Measurements from ENCODE around the gene ZNF723.
"Not testable (repeated sequence)": the region's sequence is repeated elsewhere in the genome, so short reads cannot be mapped to it uniquely, and the experiment has no call there.

ZNF723 gene

DNA sequence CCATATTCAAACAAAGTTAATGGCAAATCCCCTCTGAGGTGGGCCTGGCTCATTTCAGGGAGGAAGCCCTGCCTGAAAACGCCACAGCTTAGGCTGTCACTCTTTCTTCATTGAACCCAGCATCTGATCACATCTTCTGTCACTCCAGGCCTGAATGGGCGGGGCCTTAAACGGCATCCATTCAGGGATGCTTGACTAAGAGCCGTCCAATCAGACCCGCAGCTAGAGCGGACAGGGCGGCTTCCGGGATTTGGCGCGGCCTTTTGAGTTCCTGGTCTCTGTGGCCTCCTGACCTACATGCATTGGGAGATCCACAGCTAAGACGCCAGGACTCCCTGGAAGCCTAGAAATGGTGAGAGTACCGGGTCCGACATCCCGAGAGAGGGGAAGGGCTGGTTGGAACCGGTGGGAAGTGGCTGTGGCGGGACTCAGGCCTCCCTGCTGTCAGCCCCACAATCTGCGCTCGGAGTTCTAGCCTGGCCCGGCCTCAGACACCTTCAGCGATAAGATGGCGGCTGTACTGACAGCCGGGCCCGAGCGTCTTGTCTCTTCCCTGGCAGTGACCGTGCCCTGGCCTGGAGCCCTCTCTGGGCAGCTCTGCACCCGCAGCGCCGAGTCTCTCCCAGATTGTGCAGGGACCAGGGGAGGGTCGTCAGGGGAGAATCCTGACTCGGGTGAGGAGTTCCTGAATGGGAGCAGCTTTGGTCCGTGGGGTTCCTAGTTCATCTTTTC is at the start of gene ZNF723:
Gene ZNF723, plus strand, starts transcription at position 261 of the 732 bp plus-strand sequence. Its CDS starts 89 bp downstream, at position 350.
- no peak for DNase-seq (ENCODE audit: low spot score)
- TF ChIP-seq, protein P1, sequence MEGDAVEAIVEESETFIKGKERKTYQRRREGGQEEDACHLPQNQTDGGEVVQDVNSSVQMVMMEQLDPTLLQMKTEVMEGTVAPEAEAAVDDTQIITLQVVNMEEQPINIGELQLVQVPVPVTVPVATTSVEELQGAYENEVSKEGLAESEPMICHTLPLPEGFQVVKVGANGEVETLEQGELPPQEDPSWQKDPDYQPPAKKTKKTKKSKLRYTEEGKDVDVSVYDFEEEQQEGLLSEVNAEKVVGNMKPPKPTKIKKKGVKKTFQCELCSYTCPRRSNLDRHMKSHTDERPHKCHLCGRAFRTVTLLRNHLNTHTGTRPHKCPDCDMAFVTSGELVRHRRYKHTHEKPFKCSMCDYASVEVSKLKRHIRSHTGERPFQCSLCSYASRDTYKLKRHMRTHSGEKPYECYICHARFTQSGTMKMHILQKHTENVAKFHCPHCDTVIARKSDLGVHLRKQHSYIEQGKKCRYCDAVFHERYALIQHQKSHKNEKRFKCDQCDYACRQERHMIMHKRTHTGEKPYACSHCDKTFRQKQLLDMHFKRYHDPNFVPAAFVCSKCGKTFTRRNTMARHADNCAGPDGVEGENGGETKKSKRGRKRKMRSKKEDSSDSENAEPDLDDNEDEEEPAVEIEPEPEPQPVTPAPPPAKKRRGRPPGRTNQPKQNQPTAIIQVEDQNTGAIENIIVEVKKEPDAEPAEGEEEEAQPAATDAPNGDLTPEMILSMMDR (IDR thresholded peaks at IDR 0.05; ENCODE audit: extremely low read depth, missing control alignments), result no peak

DNA sequence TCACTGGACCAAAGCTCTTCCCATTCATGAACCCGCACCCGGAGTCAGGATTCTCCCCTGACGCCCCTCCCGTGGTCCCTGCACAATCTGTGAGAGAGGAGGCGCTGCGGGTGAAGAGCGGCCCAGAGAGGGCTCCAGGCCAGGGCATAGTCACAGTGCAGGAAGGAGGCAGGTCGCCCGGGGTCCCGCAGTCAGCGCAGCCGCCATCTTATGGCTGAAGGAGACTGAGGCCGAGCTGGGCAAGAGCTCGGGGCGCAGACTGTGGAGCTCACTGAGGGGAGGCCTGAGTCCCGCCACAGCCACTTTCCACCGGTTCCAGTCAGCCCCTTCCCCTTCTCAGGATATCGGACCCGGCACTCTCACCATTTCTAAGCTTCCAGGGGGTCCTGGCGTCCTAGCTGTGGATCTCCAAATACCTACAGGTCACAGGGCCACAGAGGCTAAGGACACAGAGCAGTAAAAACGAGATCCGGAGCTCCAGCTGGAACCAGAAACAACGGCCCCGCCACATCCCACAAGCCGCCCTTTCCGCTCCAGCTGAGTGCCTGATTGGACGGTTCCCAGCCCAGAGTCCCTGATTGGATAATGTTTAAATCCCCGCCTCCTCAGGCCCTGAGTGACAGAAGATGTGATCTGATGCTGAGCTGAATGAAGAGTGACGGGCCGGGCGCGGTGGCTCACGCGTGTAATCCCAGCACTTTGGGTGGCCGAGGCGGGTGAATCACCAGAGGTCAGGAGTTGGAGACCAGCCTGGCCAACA is 48.3 kb upstream of the ZNF723 start, which contains the start of gene ZNF99:
Gene ZNF99, minus strand, starts transcription at position 501 of the 760 bp plus-strand sequence. Its CDS starts 135 bp downstream, at position 366.
- TF ChIP-seq, protein P1 (IDR thresholded peaks at IDR 0.05; ENCODE audit: extremely low read depth, missing control alignments), result no peak
- no peak for DNase-seq (ENCODE audit: low spot score)

- DNase-seq (ENCODE audit: low spot score), result not testable (repeated sequence)
Observed at GRCh38 chr19:22792863-22793262, 39.2 kb upstream of the ZNF723 start.

GRCh38 chr19:22797040-22797439 is 35.1 kb upstream of the ZNF723 start:
- DNase-seq (ENCODE audit: low spot score), result no peak
- TF ChIP-seq, protein P1 (IDR thresholded peaks at IDR 0.05; ENCODE audit: extremely low read depth, missing control alignments), result no peak

GRCh38 chr19:22806418-22806817 is 25.7 kb upstream of the ZNF723 start:
- no peak for DNase-seq (ENCODE audit: low spot score)
- TF ChIP-seq, protein P1 (IDR thresholded peaks at IDR 0.05; ENCODE audit: extremely low read depth, missing control alignments), result no peak

- TF ChIP-seq, protein P1 (IDR thresholded peaks at IDR 0.05; ENCODE audit: extremely low read depth, missing control alignments), result no peak
- DNase-seq (ENCODE audit: low spot score), result no peak
Observed at GRCh38 chr19:22807061-22807835, 24.8 kb upstream of the ZNF723 start.

- no peak for DNase-seq (ENCODE audit: low spot score)
Observed at GRCh38 chr19:22814124-22814523, 18.0 kb upstream of the ZNF723 start.

More at GRCh38 chr19:22814124-22814523, 18.0 kb upstream of the ZNF723 start:
- TF ChIP-seq, protein P1 (IDR thresholded peaks at IDR 0.05; ENCODE audit: extremely low read depth, missing control alignments), result no peak
